IMR-90 (cell line): ENCODE results near the gene NCOA3. TPM values are rescaled to one million over a fixed set of nuclear protein-coding genes. Genes with fewer than 3 reads are reported as not detected.

Experiments
- ATAC-seq: fragments of 200-7000 bp; cut with Tn5 transposase; 2 replicates; pipeline ENCODE4 v1.9.1; 2020; ENCODE audit warnings: low read depth, mild to moderate bottlenecking, moderate library complexity
- BruUV-seq: library from RNA; stranded (reverse); fragments of 400-500 nt; replicated peaks from 2 replicates; lab custom pipeline; 2021; lab: Mats Ljungman, UMichigan
- CTCF ChIA-PET: fragments of 300-600 bp; formaldehyde crosslinking; extraction: SDS; loops from one replicate; lab custom pipeline; 2021; ENCODE audit warnings: antibody characterized with exemption; lab: Yijun Ruan, JAX
- POLR2A ChIA-PET: fragments of 300-600 bp; sonication (Branson Sonifier 250); formaldehyde crosslinking; loops from one replicate; lab custom pipeline; 2022; ENCODE audit warnings: antibody characterized with exemption; ENCODE audit not compliant: unreplicated experiment; lab: Charles Lee
- DNase-seq: peaks from one replicate; pipeline ENCODE4 v3.0.0; 2013
- H2AFZ ChIP-seq: replicated peaks from 2 replicates; pipeline ENCODE3; 2013; ENCODE audit warnings: low read length, mild to moderate bottlenecking; ENCODE audit not compliant: poor library complexity
- H2AK5ac ChIP-seq: 2 replicates; pipeline ENCODE4 v1.6.1; 2013; ENCODE audit warnings: low read depth, low read length, inconsistent platforms
- H2AK9ac ChIP-seq: replicated peaks from 2 replicates; pipeline ENCODE3; 2013; ENCODE audit warnings: mild to moderate bottlenecking, low read depth, low read length, moderate library complexity; ENCODE audit not compliant: poor library complexity
- H2BK120ac ChIP-seq: 2 replicates; pipeline ENCODE4 v1.6.1; 2013; ENCODE audit warnings: low read depth, low read length, inconsistent platforms
- H2BK15ac ChIP-seq: 3 replicates; pipeline ENCODE4 v1.6.1; 2013; ENCODE audit warnings: low read depth, low read length, inconsistent platforms
- H2BK20ac ChIP-seq: 2 replicates; pipeline ENCODE4 v1.6.1; 2013; ENCODE audit warnings: low read depth, mild to moderate bottlenecking, inconsistent platforms, low read length, moderate library complexity
- H2BK5ac ChIP-seq: 2 replicates; pipeline ENCODE4 v1.6.1; 2013; ENCODE audit warnings: mild to moderate bottlenecking, low read depth, low read length, inconsistent platforms; ENCODE audit not compliant: poor library complexity, severe bottlenecking
- H3K14ac ChIP-seq: replicated peaks from 2 replicates; pipeline ENCODE4 v1.6.1; 2013; ENCODE audit warnings: low read depth, low read length, inconsistent platforms
- H3K18ac ChIP-seq: 2 replicates; pipeline ENCODE4 v1.6.1; 2013; ENCODE audit warnings: low read depth, low read length, control low read depth
- H3K23ac ChIP-seq: 2 replicates; pipeline ENCODE4 v1.6.1; 2013; ENCODE audit warnings: low read depth, low read length, inconsistent platforms
- H3K27ac ChIP-seq: 2 replicates; pipeline ENCODE4 v1.5.1; 2013; ENCODE audit warnings: mild to moderate bottlenecking, control low read depth, low read length; ENCODE audit not compliant: insufficient read depth
- H3K27me3 ChIP-seq: 2 replicates; pipeline ENCODE4 v1.6.1; 2013; ENCODE audit warnings: low read length; ENCODE audit not compliant: control insufficient read depth, insufficient read depth
- H3K36me3 ChIP-seq: 2 replicates; pipeline ENCODE4 v1.6.1; 2013; ENCODE audit warnings: low read length, mixed read lengths; ENCODE audit not compliant: control insufficient read depth, insufficient read depth
- H3K4ac ChIP-seq: 2 replicates; pipeline ENCODE4 v1.6.1; 2013; ENCODE audit warnings: low read depth, low read length, inconsistent platforms
- H3K4me1 ChIP-seq: 2 replicates; pipeline ENCODE4 v1.6.1; 2013; ENCODE audit warnings: low read length, mixed read lengths; ENCODE audit not compliant: control insufficient read depth, insufficient read depth
- H3K4me2 ChIP-seq: 2 replicates; pipeline ENCODE4 v1.6.1; 2013; ENCODE audit warnings: low read depth, mild to moderate bottlenecking, control low read depth, low read length, moderate library complexity
- H3K4me3 ChIP-seq: 2 replicates; pipeline ENCODE4 v1.5.1; 2013; ENCODE audit warnings: low read depth, mild to moderate bottlenecking, control low read depth, low read length, moderate library complexity; ENCODE audit not compliant: insufficient read depth
- H3K56ac ChIP-seq: 2 replicates; pipeline ENCODE4 v1.6.1; 2013; ENCODE audit warnings: low read length, inconsistent platforms; ENCODE audit not compliant: insufficient read depth; ENCODE audit errors: extremely low read depth
- H3K79me1 ChIP-seq, 2 experiments: 2 replicates each; pipeline ENCODE4 v1.6.1; 2013; ENCODE audit warnings: low read length in 2 of 2, inconsistent platforms in 1 of 2, low read depth in 1 of 2
- H3K9ac ChIP-seq: 2 replicates; pipeline ENCODE4 v1.6.1; 2013; ENCODE audit warnings: low read depth, low read length, control low read depth
- H3K9me1 ChIP-seq: 2 replicates; pipeline ENCODE4 v1.6.1; 2013; ENCODE audit warnings: low read length, inconsistent platforms; ENCODE audit not compliant: insufficient read depth
- H3K9me3 ChIP-seq: 2 replicates; pipeline ENCODE4 v1.6.1; 2013; ENCODE audit warnings: low read length; ENCODE audit not compliant: control insufficient read depth, insufficient read depth
- H4K20me1 ChIP-seq: 2 replicates; pipeline ENCODE4 v1.6.1; 2013; ENCODE audit warnings: low read length, inconsistent platforms; ENCODE audit not compliant: insufficient read depth
- H4K5ac ChIP-seq: 2 replicates; pipeline ENCODE4 v1.6.1; 2013; ENCODE audit warnings: mild to moderate bottlenecking, low read depth, low read length, control low read depth
- H4K8ac ChIP-seq, 2 experiments: 2 replicates each; pipeline ENCODE4 v1.6.1; 2013; ENCODE audit warnings: low read depth in 2 of 2, low read length in 2 of 2, control low read depth in 1 of 2, inconsistent platforms in 1 of 2
- H4K91ac ChIP-seq: 2 replicates; pipeline ENCODE4 v1.6.1; 2013; ENCODE audit warnings: low read depth, low read length, inconsistent platforms; ENCODE audit not compliant: insufficient read depth
- BHLHE40 ChIP-seq: fragments of 150-350 bp; IDR thresholded peaks from 2 replicates; pipeline ENCODE4 v1.6.1; 2016; ENCODE audit warnings: mild to moderate bottlenecking, low read depth, low read length
- CEBPB ChIP-seq: IDR thresholded peaks from 2 replicates; pipeline ENCODE4 v1.6.1; 2012; ENCODE audit warnings: low read depth, low read length, improper control_type of control experiment
- CHD1 ChIP-seq: IDR thresholded peaks from 2 replicates; pipeline ENCODE4 v1.6.1; 2012; ENCODE audit warnings: low read depth, low read length, improper control_type of control experiment
- FOS ChIP-seq: fragments of 150-350 bp; IDR thresholded peaks from 2 replicates; pipeline ENCODE4 v1.6.1; 2016; ENCODE audit warnings: low read depth, low read length
- MAFK ChIP-seq: IDR thresholded peaks from 2 replicates; pipeline ENCODE4 v1.6.1; 2012; ENCODE audit warnings: low read depth, low read length, improper control_type of control experiment
- MAZ ChIP-seq: IDR thresholded peaks from 2 replicates; pipeline ENCODE4 v1.6.1; 2012; ENCODE audit warnings: low read depth, mild to moderate bottlenecking, low read length, improper control_type of control experiment, moderate library complexity, borderline replicate concordance
- MXI1 ChIP-seq: IDR thresholded peaks from 2 replicates; pipeline ENCODE4 v1.6.1; 2012; ENCODE audit warnings: low read depth, mild to moderate bottlenecking, low read length, moderate library complexity, borderline replicate concordance
- NFE2L2 ChIP-seq: fragments of 150-350 bp; IDR thresholded peaks from 2 replicates; pipeline ENCODE4 v1.6.1; 2016; ENCODE audit warnings: low read depth, mild to moderate bottlenecking, low read length
- POLR2A ChIP-seq: IDR thresholded peaks from 2 replicates; pipeline ENCODE4 v1.6.1; 2012; ENCODE audit warnings: mild to moderate bottlenecking, low read depth, low read length
- RAD21 ChIP-seq: IDR thresholded peaks from 2 replicates; pipeline ENCODE4 v1.6.1; 2012; ENCODE audit warnings: low read length, improper control_type of control experiment
- RCOR1 ChIP-seq: IDR thresholded peaks from 2 replicates; pipeline ENCODE4 v1.6.1; 2012; ENCODE audit warnings: mild to moderate bottlenecking, low read length, improper control_type of control experiment; ENCODE audit not compliant: insufficient replicate concordance
- RFX5 ChIP-seq: IDR thresholded peaks from 2 replicates; pipeline ENCODE4 v1.8.0; 2012; ENCODE audit warnings: low read depth, mild to moderate bottlenecking, low read length, moderate library complexity
- SMC3 ChIP-seq: fragments of 150-350 bp; IDR thresholded peaks from 2 replicates; pipeline ENCODE4 v1.6.1; 2016; ENCODE audit warnings: low read depth, mild to moderate bottlenecking, antibody characterized with exemption, low read length, moderate library complexity
- WGBS, 2 experiments: methylation state at CpG; one replicate each; pipeline versions ENCODE4 v1.1.5 to v1.1.7; 2013; ENCODE audit warnings: missing lambda C conversion rate in 2 of 2; ENCODE audit not compliant: insufficient read length in 1 of 2; ENCODE audit errors: extremely low coverage in 2 of 2; 5-methylcytosine and 5-hydroxymethylcytosine counted together
- dilution Hi-C: fragments of 300-500 bp; cut with HindIII; formaldehyde crosslinking; loops from one replicate; pipeline ENCODE4 v1.14.3; 2018; ENCODE audit warnings: low sequenced_read_pairs; ENCODE audit not compliant: unreplicated experiment
- in situ Hi-C: fragments of 300-500 bp; cut with MboI; formaldehyde crosslinking; loops from 3 replicates; pipeline ENCODE4 v1.14.3; 2019; ENCODE audit warnings: low sequenced_read_pairs, inconsistent platforms, mixed read lengths
- intact Hi-C: fragments of 100-400 bp; cut with micrococcal nuclease; formaldehyde crosslinking; loops from 2 replicates; pipeline ENCODE4 v1.10.0; 2022
- polyA plus RNA-seq, 3 experiments: library from polyadenylated mRNA; depleted of rRNA; stranded (reverse); fragments of >200 nt; gene quantifications; 2 replicates each; pipeline ENCODE4 v1.2.3, GENCODE V29; 2012; ENCODE audit warnings: low replicate concordance in 1 of 3
- total RNA-seq: library from RNA; depleted of rRNA; stranded (reverse); fragments of >200 nt; gene quantifications from 2 replicates; pipeline ENCODE4 v1.2.3, GENCODE V29; 2012
- TF ChIP-seq, protein P1 (sequence below): conservative IDR thresholded peaks from 2 replicates; pipeline ENCODE4 v1.5.1; 2012; ENCODE audit warnings: mild to moderate bottlenecking, low read depth, low read length, improper control_type of control experiment
- TF ChIP-seq, protein P2 (sequence below): fragments of 150-350 bp; IDR thresholded peaks from 2 replicates; pipeline ENCODE4 v1.6.1; 2016; ENCODE audit warnings: low read depth, mild to moderate bottlenecking, low read length, moderate library complexity, borderline replicate concordance
- TF ChIP-seq, protein P3 (sequence below): fragments of 150-350 bp; IDR thresholded peaks from 2 replicates; pipeline ENCODE4 v1.6.1; 2017; ENCODE audit warnings: mild to moderate bottlenecking, antibody characterized with exemption, low read length, low read depth

Gene NCOA3
- total and polyA plus RNA-seq, 2 of the 4 experiments (the other 2 are of a cell fraction): 8.8 to 29.0 TPM

DNA sequence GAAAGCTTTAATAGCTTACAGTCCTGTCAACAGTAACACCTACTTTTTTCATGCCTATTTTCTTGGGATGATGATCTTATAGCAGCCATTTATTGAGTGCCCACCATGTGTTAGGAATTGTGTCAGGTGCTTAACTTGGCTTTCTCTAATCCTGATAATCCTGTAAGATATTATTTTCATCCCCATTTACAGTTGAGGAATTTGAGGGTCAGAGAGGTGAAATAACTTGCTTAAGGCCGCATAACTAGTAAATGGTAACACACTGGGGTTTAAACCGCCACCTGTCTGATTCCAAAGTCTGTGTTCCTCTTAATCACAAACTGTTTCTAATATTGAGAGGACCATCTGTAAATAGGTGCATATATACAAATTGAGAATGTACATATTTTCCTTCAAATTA is 55.5 kb downstream of the NCOA3 start:
- CTCF ChIA-PET: no interaction called here
- ATAC-seq: no peak
- POLR2A ChIA-PET: no interaction called here
- no peak overlapping the region for H2BK20ac ChIP-seq
- dilution Hi-C loops (no loop called here), in situ Hi-C loops (no loop called here), intact Hi-C loops (no loop called here)
- H2AK5ac ChIP-seq: no peak overlapping the region
- H2AK9ac ChIP-seq: no peak overlapping the region
- no peak for DNase-seq
- H3K56ac ChIP-seq: no peak overlapping the region
- H3K9me3 ChIP-seq: no peaks in the 10 kb centered on the region
- no TSS peak for BruUV-seq
- H2AFZ ChIP-seq: no peak overlapping the region
- no peaks in the 10 kb centered on the region for H3K27me3 ChIP-seq
- no peak overlapping the region for H3K23ac ChIP-seq
- no peak overlapping the region for H3K27ac ChIP-seq
- no peak overlapping the region for H3K4me2 ChIP-seq
- no peak overlapping the region for H4K5ac ChIP-seq
- H2BK5ac ChIP-seq: no peak overlapping the region
- no peak overlapping the region for H2BK15ac ChIP-seq
- no peak overlapping the region for H4K91ac ChIP-seq
- peaks cover 18% of the 10 kb centered on the region; the same call in 1 of the 2 replicates for H4K20me1 ChIP-seq
- H3K4me3 ChIP-seq: no peak overlapping the region
- no peak overlapping the region for H4K8ac ChIP-seq
- H2BK120ac ChIP-seq: no peak overlapping the region
- H3K79me1 ChIP-seq: peaks cover 30 to 55% of the 10 kb centered on the region in 2 experiments
- no peak overlapping the region for H3K14ac ChIP-seq
- H3K4ac ChIP-seq: no peak overlapping the region
- no peaks in the 10 kb centered on the region for H3K36me3 ChIP-seq
- WGBS, 2 experiments: no CpG with 5 or more reads among the region's 2 CpGs
- 0 out of 2 replicates have a peak, but pooled peaks cover 3% of the 10 kb centered on the region for H3K9me1 ChIP-seq
- H3K4me1 ChIP-seq: peaks cover 9% of the 10 kb centered on the region
- no peak overlapping the region for H3K18ac ChIP-seq
- no peak for TF ChIP-seq FOS
- TF ChIP-seq BHLHE40: no peak
- no peak for TF ChIP-seq SMC3
- TF ChIP-seq, protein P1, sequence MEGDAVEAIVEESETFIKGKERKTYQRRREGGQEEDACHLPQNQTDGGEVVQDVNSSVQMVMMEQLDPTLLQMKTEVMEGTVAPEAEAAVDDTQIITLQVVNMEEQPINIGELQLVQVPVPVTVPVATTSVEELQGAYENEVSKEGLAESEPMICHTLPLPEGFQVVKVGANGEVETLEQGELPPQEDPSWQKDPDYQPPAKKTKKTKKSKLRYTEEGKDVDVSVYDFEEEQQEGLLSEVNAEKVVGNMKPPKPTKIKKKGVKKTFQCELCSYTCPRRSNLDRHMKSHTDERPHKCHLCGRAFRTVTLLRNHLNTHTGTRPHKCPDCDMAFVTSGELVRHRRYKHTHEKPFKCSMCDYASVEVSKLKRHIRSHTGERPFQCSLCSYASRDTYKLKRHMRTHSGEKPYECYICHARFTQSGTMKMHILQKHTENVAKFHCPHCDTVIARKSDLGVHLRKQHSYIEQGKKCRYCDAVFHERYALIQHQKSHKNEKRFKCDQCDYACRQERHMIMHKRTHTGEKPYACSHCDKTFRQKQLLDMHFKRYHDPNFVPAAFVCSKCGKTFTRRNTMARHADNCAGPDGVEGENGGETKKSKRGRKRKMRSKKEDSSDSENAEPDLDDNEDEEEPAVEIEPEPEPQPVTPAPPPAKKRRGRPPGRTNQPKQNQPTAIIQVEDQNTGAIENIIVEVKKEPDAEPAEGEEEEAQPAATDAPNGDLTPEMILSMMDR: no peak
- TF ChIP-seq, protein P2, sequence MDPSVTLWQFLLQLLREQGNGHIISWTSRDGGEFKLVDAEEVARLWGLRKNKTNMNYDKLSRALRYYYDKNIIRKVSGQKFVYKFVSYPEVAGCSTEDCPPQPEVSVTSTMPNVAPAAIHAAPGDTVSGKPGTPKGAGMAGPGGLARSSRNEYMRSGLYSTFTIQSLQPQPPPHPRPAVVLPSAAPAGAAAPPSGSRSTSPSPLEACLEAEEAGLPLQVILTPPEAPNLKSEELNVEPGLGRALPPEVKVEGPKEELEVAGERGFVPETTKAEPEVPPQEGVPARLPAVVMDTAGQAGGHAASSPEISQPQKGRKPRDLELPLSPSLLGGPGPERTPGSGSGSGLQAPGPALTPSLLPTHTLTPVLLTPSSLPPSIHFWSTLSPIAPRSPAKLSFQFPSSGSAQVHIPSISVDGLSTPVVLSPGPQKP: no peak
- no peak for TF ChIP-seq MAZ
- no peak for TF ChIP-seq RFX5
- no peak for TF ChIP-seq RCOR1
- no peak for TF ChIP-seq MAFK
- TF ChIP-seq NFE2L2: no peak
- TF ChIP-seq CEBPB: no peak
- no peak for TF ChIP-seq MXI1
- TF ChIP-seq CHD1: no peak
- TF ChIP-seq POLR2A: no peak
- TF ChIP-seq, protein P3, sequence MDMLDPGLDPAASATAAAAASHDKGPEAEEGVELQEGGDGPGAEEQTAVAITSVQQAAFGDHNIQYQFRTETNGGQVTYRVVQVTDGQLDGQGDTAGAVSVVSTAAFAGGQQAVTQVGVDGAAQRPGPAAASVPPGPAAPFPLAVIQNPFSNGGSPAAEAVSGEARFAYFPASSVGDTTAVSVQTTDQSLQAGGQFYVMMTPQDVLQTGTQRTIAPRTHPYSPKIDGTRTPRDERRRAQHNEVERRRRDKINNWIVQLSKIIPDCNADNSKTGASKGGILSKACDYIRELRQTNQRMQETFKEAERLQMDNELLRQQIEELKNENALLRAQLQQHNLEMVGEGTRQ: no peak
- no peak for TF ChIP-seq RAD21
- H3K9ac ChIP-seq: no peak overlapping the region
